Measurements from ENCODE around the gene PLEKHB2. TPM values are rescaled to one million over a fixed set of nuclear protein-coding genes. Genes with fewer than 3 reads are reported as not detected.
A peak's percentile ranks its signal among the peaks of the same experiment; 100 is the strongest.
"Not testable (repeated sequence)": the region's sequence is repeated elsewhere in the genome, so short reads cannot be mapped to it uniquely, and the experiment has no call there.

The PLEKHB2 gene
- total RNA-seq, 2 donors from 2014 or later: 22.4 to 35.0 TPM

GRCh38 chr2:131154071-131154531, 49.0 kb downstream of the PLEKHB2 start:
- Histone ChIP-seq H3K27ac (no peak overlapping the region), H3K4me3 (no peak overlapping the region), H3K27me3 (no peaks in the 10 kb centered on the region), H3K9me3 (no peaks in the 10 kb centered on the region), H3K36me3 (replicated peaks in 1 of 2; ENCODE audit: insufficient read depth in 1 of 2, low read depth in 2 of 2) (peaks cover 0 to 4% of the 10 kb centered on the region in 2 donors), H3K4me1 (no peaks in the 10 kb centered on the region)
- ATAC-seq: peak; percentile 83
- 34 to 55% methylated on average over 6 to 10 of the region's 10 CpGs for WGBS, 2 donors
- intact Hi-C loops (cut with DNase I): no loop called here
- TF ChIP-seq, protein P1, sequence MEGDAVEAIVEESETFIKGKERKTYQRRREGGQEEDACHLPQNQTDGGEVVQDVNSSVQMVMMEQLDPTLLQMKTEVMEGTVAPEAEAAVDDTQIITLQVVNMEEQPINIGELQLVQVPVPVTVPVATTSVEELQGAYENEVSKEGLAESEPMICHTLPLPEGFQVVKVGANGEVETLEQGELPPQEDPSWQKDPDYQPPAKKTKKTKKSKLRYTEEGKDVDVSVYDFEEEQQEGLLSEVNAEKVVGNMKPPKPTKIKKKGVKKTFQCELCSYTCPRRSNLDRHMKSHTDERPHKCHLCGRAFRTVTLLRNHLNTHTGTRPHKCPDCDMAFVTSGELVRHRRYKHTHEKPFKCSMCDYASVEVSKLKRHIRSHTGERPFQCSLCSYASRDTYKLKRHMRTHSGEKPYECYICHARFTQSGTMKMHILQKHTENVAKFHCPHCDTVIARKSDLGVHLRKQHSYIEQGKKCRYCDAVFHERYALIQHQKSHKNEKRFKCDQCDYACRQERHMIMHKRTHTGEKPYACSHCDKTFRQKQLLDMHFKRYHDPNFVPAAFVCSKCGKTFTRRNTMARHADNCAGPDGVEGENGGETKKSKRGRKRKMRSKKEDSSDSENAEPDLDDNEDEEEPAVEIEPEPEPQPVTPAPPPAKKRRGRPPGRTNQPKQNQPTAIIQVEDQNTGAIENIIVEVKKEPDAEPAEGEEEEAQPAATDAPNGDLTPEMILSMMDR (IDR thresholded peaks at IDR 0.05): peak; percentile 62 to 91 (median 82)
- TF ChIP-seq POLR2A (IDR thresholded peaks at IDR 0.05): no peak
- DNase-seq: peak; percentile 56 to 70 (median 60)

GRCh38 chr2:131154647-131155046, 49.5 kb downstream of the PLEKHB2 start:
- intact Hi-C loops (cut with DNase I): no loop called here
- H3K36me3 ChIP-seq (replicated peaks in 1 of 2; ENCODE audit: insufficient read depth in 1 of 2, low read depth in 2 of 2): peaks cover 0 to 4% of the 10 kb centered on the region in 2 donors
- TF ChIP-seq POLR2A (IDR thresholded peaks at IDR 0.05): no peak
- TF ChIP-seq, protein P1 (IDR thresholded peaks at IDR 0.05): no peak

DNA sequence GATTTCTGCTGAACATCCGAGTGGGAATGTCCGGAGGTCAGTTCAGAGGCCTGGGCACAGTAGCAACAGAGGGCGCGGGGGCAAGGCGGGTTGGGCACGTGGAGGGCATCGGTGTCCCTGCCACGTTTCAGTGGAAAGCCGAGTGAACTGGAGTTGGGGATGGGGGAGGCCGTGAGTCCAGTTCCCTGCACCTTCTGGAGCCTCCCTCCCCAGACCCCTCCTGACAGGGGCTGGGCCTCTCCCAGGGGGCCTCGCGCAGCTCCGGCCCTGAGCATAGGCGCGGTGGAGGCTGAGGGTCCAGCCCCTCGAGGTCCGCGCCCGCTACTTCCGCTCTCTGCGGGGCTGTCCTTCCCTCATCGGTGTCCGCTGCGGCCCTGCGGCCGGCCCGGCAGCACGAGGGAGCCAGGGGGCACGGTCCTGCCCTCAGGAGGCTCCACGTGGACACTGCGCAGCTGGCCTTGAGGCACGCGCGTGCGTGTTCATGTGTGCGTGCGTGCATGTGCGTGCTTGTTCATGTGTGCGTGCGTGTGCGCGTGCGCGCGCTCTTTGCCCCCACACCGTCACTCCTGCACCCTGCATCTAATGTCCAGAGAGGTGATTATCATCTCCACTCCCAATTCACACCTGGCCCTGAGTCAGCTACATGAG, 50.2 kb downstream of the PLEKHB2 start:
- no peak for TF ChIP-seq POLR2A (IDR thresholded peaks at IDR 0.05)
- TF ChIP-seq, protein P1 (IDR thresholded peaks at IDR 0.05): no peak
- DNase-seq (no peak), ATAC-seq (no peak)
- Histone ChIP-seq H3K4me3 (no peak overlapping the region), H3K36me3 (replicated peaks in 1 of 2; ENCODE audit: insufficient read depth in 1 of 2, low read depth in 2 of 2) (peaks cover 0 to 4% of the 10 kb centered on the region in 2 donors), H3K9me3 (no peaks in the 10 kb centered on the region), H3K4me1 (no peaks in the 10 kb centered on the region), H3K27ac (no peak overlapping the region), H3K27me3 (no peaks in the 10 kb centered on the region)
- WGBS, 2 donors: 87 to 89% methylated on average over 25 to 38 of the region's 46 CpGs
- intact Hi-C loops (cut with DNase I): no loop called here

More at GRCh38 chr2:131154647-131155046, 49.5 kb downstream of the PLEKHB2 start:
- no peaks in the 10 kb centered on the region for H3K9me3 ChIP-seq
- H3K27me3 ChIP-seq: no peaks in the 10 kb centered on the region
- H3K4me3 ChIP-seq: no peak overlapping the region
- no peak for ATAC-seq
- DNase-seq: no peak
- 48 to 74% methylated on average over 13 to 14 of the region's 23 CpGs for whole genome bisulfite sequencing, 2 donors
- no peak overlapping the region for H3K27ac ChIP-seq
- no peaks in the 10 kb centered on the region for H3K4me1 ChIP-seq

DNA sequence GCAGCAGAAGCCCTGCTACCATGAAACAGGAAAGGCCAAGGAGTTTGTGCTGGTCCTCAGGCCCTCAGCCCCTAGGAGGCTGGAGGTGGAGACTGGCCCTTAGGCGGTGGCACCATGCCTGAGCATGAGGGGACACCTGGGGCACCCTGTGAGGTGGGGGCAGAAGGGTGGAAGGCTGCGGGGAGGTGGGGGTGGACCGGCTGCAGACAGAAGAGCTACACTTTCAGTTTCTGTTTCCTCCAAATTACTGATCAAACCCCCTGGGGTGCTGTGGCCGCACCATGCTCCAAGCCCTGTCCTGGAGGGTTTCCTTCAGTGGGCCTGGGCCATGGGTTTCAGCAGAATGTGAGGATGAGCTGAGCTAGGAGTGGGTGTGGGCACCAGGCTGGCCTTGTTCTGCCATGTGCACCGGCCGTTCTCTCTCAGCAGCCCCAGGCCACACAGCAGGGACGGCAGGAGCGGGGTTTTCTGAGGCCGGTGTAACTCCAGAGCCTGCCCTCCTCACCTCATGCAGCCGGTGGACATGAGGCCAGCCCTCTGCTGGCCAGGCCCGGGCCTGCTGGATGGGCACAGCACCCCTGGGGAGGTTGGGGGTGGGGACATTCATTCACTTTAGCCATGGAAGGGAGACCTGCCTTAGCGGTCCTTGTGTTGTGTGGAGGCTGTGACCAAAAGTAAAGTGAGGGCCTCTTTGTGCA, 51.5 kb downstream of the PLEKHB2 start:
- Histone ChIP-seq H3K27me3 (no peaks in the 10 kb centered on the region), H3K9me3 (no peaks in the 10 kb centered on the region), H3K4me3 (no peak overlapping the region), H3K36me3 (replicated peaks in 1 of 2; ENCODE audit: insufficient read depth in 1 of 2, low read depth in 2 of 2) (no peaks in the 10 kb centered on the region), H3K27ac (no peak overlapping the region), H3K4me1 (no peaks in the 10 kb centered on the region)
- intact Hi-C loops (cut with DNase I): no loop called here
- 55 to 57% methylated on average over 3 to 12 of the region's 12 CpGs for WGBS, 2 donors
- ATAC-seq (no peak), DNase-seq (no peak)
- TF ChIP-seq POLR2A (IDR thresholded peaks at IDR 0.05): no peak
- TF ChIP-seq, protein P1 (IDR thresholded peaks at IDR 0.05): no peak

DNA sequence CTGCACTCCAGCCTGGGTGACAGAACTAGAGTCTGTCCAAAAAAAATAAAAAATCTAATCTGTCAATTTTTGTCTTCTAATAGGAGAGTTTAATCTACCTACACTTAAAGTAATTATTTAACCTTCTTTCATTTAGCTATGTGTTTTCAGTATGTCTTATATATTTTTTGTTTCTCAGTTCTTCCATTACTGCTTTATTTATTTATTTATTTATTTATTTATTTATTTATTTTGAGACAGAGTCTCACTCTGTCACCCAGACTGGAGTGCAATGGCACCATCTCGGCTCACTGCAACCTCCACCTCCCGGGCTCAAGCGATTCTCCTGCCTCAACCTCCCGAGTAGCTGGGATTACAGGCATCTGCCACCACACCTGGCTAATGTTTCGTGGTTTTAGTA, 60.4 kb downstream of the PLEKHB2 start:
- ATAC-seq; H3K27ac ChIP-seq; DNase-seq; H3K4me3 ChIP-seq; H3K9me3 ChIP-seq; H3K36me3 ChIP-seq (replicated peaks in 1 of 2; ENCODE audit: insufficient read depth in 1 of 2, low read depth in 2 of 2); H3K27me3 ChIP-seq; intact Hi-C loops (cut with DNase I); H3K4me1 ChIP-seq: not testable (repeated sequence)
- 86 to 93% methylated on average over 5 of the region's 5 CpGs for WGBS, 2 donors
